Astrocyte (in vitro differentiated cells and primary cell): ENCODE measurements around the gene TIMMDC1.

Experiments used
- CTCF ChIP-seq: IDR thresholded peaks from 2 replicates; pipeline ENCODE4 v1.5.1; 2011; ENCODE audit warnings: low read depth, mild to moderate bottlenecking, inconsistent platforms, low read length, moderate library complexity; ENCODE audit not compliant: insufficient read depth
- EZH2 ChIP-seq: IDR thresholded peaks from 2 replicates; pipeline ENCODE4 v1.6.1; 2012; ENCODE audit warnings: mild to moderate bottlenecking, low read length, inconsistent platforms; ENCODE audit not compliant: insufficient read depth

- TF ChIP-seq CTCF (no peak), EZH2 (no peak)
Measured at GRCh38 chr3:119497820-119498185, 544 bp upstream of the TIMMDC1 start.
